Heart right ventricle (tissue), 16 donors: ENCODE data around the gene NT5DC3. TPM values are rescaled to one million over a fixed set of nuclear protein-coding genes. Genes with fewer than 3 reads are reported as not detected.

Experiments
- ATAC-seq, 8 donors: fragments of 200-7000 bp; cut with Tn5 transposase; one replicate each; pipeline ENCODE4 v1.9.1; 2020; ENCODE audit warnings: mild to moderate bottlenecking in 8 of 8, moderate library complexity in 8 of 8, moderate number of reproducible peaks in 1 of 8
- DNase-seq, 2 donors: peaks; one replicate each; pipeline ENCODE4 v3.0.0-alpha.2; 2020
- H3K27ac ChIP-seq, 10 donors: fragments of 200-600 bp; sonication (generic) in 2 of 10; one replicate each; pipeline versions ENCODE4 v1.5.0 to v1.8.0; 2020 to 2022; ENCODE audit warnings: mild to moderate bottlenecking in 3 of 10
- H3K27me3 ChIP-seq, 7 donors: fragments of 200-600 bp; one replicate each; pipeline ENCODE4 v1.8.0; 2021 to 2022; ENCODE audit warnings: mild to moderate bottlenecking in 2 of 7
- H3K36me3 ChIP-seq, 9 donors: fragments of 200-600 bp; sonication (generic) in 1 of 9; one replicate each; pipeline versions ENCODE4 v1.5.0 to v1.8.0; 2020 to 2022; ENCODE audit warnings: mild to moderate bottlenecking in 2 of 9
- H3K4me1 ChIP-seq, 9 donors: fragments of 200-600 bp; sonication (generic) in 1 of 9; one replicate each; pipeline versions ENCODE4 v1.5.0 to v1.8.0; 2020 to 2022; ENCODE audit warnings: mild to moderate bottlenecking in 4 of 9
- H3K4me3 ChIP-seq, 10 donors: fragments of 200-600 bp; sonication (generic) in 2 of 10; one replicate each; pipeline versions ENCODE4 v1.5.0 to v1.8.0; 2020 to 2022; ENCODE audit warnings: mild to moderate bottlenecking in 7 of 10, moderate library complexity in 2 of 10
- H3K9me3 ChIP-seq, 11 donors: fragments of 200-600 bp in 10 of 11; sonication (generic) in 2 of 11; one replicate each; pipeline versions ENCODE4 v1.5.0 to v1.8.0; 2013 to 2022; ENCODE audit warnings: mild to moderate bottlenecking in 2 of 11, control low read depth in 1 of 11, moderate library complexity in 1 of 11
- WGBS, 2 donors: extraction: QIAGEN DNeasy Blood & Tissue Kit; methylation state at CpG; one replicate each; pipeline ENCODE4 v1.1.7; 2013; ENCODE audit warnings: inconsistent platforms in 1 of 2; 5-methylcytosine and 5-hydroxymethylcytosine counted together
- intact Hi-C, 10 donors: fragments of 100-400 bp; cut with DNase I; formaldehyde crosslinking; loops; one replicate each; pipeline versions ENCODE4 v1.11.1 to v1.14.2; 2022
- polyA plus RNA-seq, 2 donors: library from polyadenylated mRNA; stranded (reverse); fragments of 200-250 nt; gene quantifications; one replicate each; pipeline ENCODE4 v1.2.3, GENCODE V29; 2013
- total RNA-seq, 10 donors: library from RNA; stranded (reverse); fragmentation: NEBNext Ultra II Directional in 3 of 10; extraction: Animal tissue kit (Norgen Biotek cat#: 25700) in 3 of 10; gene quantifications; one replicate each; pipeline versions ENCODE4 v1.2.1 to v1.2.4, GENCODE V29; 2021 to 2023
- TF ChIP-seq, protein P1 (sequence below), 9 donors: fragments of 200-600 bp; sonication (generic) in 2 of 9; IDR thresholded peaks; one replicate each; pipeline versions ENCODE4 v1.5.0 to v1.8.0; 2021 to 2022; ENCODE audit warnings: antibody characterized with exemption in 9 of 9, mild to moderate bottlenecking in 5 of 9, moderate library complexity in 1 of 9
- donor health status: Arrhythmogenic right ventricular cardiomyopathy.
- donor health status: ischemic (EF 13 %, LVEDD 7.1; RV severe dilation, severe dysfunction).
- donor health status: healthy with polysubstance abuse.
- donor health status: DM: no; HTN: yes; CAD: no.
- donor health status: DM: no; HTN: no; CAD: no.
- donor health status: ischemic (EF 25% LVEDD 6.9; RV normal size, moderate dysfunction).
- donor health status: ischemic (EF 25% LVEDD 5.7; RV mildly dilated, moderate dysfunction).
- donor health status: healthy.
- donor health status: DM: yes; HTN: yes; CAD: no.
- donor health status: Ischemic cardiomyopathy.
- donor health status: ischemic (EF 35%, LVEDD 5.7; RV mildly dilated, moderate dysfunction).
- donor health status: nonischemic (EF 11% LVEDD 7.7; RV severe dilation, severe dysfunction).
- donor health status: DM: yes; HTN: yes; CAD: no.
- donor health status: PGD.
- donor health status: ischemic (EF 29% LVEDD 5.4; RV normal size, mild dysfunction).
- donor health status: nonischemic (EF 23%, LVEDD 6.1; RV moderate dilation, normal function).

The NT5DC3 gene
- total and polyA plus RNA-seq, 12 donors = 1.0 to 4.9 (median 3.4) TPM

DNA sequence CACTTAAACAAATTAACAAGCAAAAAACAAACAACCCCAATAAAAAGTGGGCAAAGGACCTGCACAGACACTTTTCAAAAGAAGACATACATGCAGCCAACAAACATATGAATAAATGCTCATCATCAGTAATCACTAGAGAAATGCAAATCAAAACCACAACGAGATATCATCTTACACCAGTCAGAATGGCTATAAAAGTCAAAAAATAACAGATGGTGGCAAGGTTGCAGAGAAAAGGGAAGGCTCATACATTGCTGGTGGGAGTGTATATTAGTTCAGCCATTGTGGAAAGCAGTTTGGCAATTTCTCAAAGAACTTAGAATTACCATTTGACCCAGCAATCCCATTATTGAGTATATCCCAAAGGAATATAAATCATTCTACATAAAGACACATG, 34.6 kb upstream of the NT5DC3 start:
- no peaks in the 10 kb centered on the region for H3K9me3 ChIP-seq
- no peaks in the 10 kb centered on the region for H3K36me3 ChIP-seq
- no peak for ATAC-seq
- DNase-seq = no peak
- no peaks in the 10 kb centered on the region for H3K4me1 ChIP-seq
- WGBS, 2 donors = 0 to 28% methylated on average over 1 of the region's 1 CpG
- H3K4me3 ChIP-seq = no peak overlapping the region
- H3K27me3 ChIP-seq = no peaks in the 10 kb centered on the region
- intact Hi-C loops = loop anchor here in 4 of 10 donors (2.0 to 10.0 kb wide), 6 partner anchors 52 to 251 kb away; partner anchors contain the start of gene HSP90B1 (in 1 of the 4)
- TF ChIP-seq, protein P1, sequence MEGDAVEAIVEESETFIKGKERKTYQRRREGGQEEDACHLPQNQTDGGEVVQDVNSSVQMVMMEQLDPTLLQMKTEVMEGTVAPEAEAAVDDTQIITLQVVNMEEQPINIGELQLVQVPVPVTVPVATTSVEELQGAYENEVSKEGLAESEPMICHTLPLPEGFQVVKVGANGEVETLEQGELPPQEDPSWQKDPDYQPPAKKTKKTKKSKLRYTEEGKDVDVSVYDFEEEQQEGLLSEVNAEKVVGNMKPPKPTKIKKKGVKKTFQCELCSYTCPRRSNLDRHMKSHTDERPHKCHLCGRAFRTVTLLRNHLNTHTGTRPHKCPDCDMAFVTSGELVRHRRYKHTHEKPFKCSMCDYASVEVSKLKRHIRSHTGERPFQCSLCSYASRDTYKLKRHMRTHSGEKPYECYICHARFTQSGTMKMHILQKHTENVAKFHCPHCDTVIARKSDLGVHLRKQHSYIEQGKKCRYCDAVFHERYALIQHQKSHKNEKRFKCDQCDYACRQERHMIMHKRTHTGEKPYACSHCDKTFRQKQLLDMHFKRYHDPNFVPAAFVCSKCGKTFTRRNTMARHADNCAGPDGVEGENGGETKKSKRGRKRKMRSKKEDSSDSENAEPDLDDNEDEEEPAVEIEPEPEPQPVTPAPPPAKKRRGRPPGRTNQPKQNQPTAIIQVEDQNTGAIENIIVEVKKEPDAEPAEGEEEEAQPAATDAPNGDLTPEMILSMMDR (IDR thresholded peaks at IDR 0.05) = no peak
- H3K27ac ChIP-seq = no peak overlapping the region

DNA sequence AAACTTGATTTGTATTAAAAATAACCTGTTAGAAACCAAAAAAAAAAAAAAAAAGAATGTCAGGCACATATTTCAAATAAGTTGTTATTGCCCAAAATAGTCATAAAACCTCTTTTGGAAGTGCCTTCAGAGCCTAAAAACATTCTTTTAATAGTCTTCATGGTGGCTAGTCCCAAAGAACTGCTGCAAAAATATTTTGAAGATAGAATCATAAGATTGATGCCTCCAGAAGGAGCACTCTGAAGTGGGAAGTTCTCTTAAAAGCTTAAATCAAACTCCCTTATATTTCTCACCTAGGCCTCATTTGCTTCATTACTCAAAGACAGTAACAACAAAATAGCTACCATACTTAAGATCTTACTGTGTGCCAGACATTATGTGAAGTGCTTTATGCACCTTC, 27.2 kb upstream of the NT5DC3 start:
- intact Hi-C loops = loop anchor here in 1 of 10 donors (5.0 kb wide), 1 partner anchor 221 kb away; no protein-coding TSS in a partner anchor
- TF ChIP-seq, protein P1 (IDR thresholded peaks at IDR 0.05) = no peak
- ATAC-seq (no peak), DNase-seq (no peak)
- H3K27me3 ChIP-seq = no peaks in the 10 kb centered on the region
- H3K36me3 ChIP-seq = no peaks in the 10 kb centered on the region
- H3K9me3 ChIP-seq = no peaks in the 10 kb centered on the region
- H3K4me3 ChIP-seq = no peak overlapping the region
- H3K4me1 ChIP-seq = no peaks in the 10 kb centered on the region
- H3K27ac ChIP-seq = no peak overlapping the region

DNA sequence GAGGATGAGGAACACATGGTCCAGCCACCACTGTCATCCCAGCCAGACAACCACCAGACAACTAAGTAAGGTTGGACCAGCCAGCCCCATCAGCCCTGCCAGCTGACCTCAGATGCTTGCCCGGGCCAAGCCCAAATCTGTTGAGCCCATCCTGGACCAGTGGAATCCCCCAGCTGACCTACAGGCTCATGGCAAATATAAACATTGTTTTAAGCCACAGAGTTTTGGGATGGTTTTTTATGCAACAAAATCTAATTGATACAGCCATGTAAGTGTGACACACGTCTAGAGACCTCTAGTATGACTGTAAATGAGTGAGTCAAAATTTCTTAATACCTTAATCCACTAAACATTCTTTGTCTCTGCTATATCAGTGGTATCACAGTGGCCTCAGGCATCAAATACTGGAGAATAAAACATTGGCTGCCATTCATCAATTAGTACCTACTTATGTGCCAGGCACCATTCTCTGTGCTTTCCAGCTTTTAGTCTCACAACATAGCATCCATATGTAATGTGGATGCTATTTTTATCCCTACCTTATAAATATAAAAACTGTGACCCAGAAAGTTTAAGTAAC, 24.2 kb upstream of the NT5DC3 start:
- TF ChIP-seq, protein P1 (IDR thresholded peaks at IDR 0.05) = no peak
- no peak overlapping the region for H3K4me3 ChIP-seq
- no peaks in the 10 kb centered on the region for H3K27me3 ChIP-seq
- H3K36me3 ChIP-seq = no peaks in the 10 kb centered on the region
- no peaks in the 10 kb centered on the region for H3K9me3 ChIP-seq
- H3K27ac ChIP-seq = no peak overlapping the region
- H3K4me1 ChIP-seq = no peaks in the 10 kb centered on the region
- intact Hi-C loops = loop anchor here in 1 of 10 donors (5.0 kb wide), 1 partner anchor 218 kb away; no protein-coding TSS in a partner anchor
- no peak for DNase-seq
- ATAC-seq = no peak
- 94 to 95% methylated on average over 2 of the region's 2 CpGs for WGBS, 2 donors

DNA sequence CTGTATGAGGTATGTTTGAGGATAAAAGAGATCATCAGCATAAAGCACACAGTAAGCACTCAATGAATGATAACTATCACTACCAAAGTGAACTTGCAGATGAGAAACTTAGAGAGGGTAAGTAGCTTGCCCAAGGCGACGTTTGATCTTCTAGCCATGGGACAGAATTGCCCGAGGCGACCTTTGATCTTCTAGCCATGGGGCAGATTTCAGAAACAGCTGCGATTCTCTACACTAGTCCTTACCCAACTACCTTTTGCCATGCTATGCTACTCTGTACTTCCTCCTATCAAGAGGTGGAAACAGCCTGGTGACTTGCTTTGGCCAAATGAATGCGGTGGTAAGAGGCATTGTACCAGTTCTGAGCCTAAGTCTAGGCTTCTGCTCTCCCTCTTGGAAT, 23.7 kb upstream of the NT5DC3 start:
- no peak overlapping the region for H3K27ac ChIP-seq
- ATAC-seq = no peak
- H3K4me3 ChIP-seq = no peak overlapping the region
- no peaks in the 10 kb centered on the region for H3K4me1 ChIP-seq
- no peaks in the 10 kb centered on the region for H3K9me3 ChIP-seq
- H3K27me3 ChIP-seq = no peaks in the 10 kb centered on the region
- 95 to 97% methylated on average over 6 of the region's 6 CpGs for WGBS, 2 donors
- intact Hi-C loops = loop anchor here in 1 of 10 donors (5.0 kb wide), 1 partner anchor 217 kb away; no protein-coding TSS in a partner anchor
- no peaks in the 10 kb centered on the region for H3K36me3 ChIP-seq
- TF ChIP-seq, protein P1 (IDR thresholded peaks at IDR 0.05) = no peak
- no peak for DNase-seq
